SKM-1 treated with dmso at 0.1 percent for 144 hours (cell line): ENCODE results near the gene WHAMM.
"Not testable (repeated sequence)": the region's sequence is repeated elsewhere in the genome, so short reads cannot be mapped to it uniquely, and the experiment has no call there.

ENCODE experiments used
- DNase-seq: peaks from one replicate; lab custom pipeline; 2025; ENCODE audit not compliant: unreplicated experiment; lab: John Stamatoyannopoulos, UW

WHAMM gene, protein sequence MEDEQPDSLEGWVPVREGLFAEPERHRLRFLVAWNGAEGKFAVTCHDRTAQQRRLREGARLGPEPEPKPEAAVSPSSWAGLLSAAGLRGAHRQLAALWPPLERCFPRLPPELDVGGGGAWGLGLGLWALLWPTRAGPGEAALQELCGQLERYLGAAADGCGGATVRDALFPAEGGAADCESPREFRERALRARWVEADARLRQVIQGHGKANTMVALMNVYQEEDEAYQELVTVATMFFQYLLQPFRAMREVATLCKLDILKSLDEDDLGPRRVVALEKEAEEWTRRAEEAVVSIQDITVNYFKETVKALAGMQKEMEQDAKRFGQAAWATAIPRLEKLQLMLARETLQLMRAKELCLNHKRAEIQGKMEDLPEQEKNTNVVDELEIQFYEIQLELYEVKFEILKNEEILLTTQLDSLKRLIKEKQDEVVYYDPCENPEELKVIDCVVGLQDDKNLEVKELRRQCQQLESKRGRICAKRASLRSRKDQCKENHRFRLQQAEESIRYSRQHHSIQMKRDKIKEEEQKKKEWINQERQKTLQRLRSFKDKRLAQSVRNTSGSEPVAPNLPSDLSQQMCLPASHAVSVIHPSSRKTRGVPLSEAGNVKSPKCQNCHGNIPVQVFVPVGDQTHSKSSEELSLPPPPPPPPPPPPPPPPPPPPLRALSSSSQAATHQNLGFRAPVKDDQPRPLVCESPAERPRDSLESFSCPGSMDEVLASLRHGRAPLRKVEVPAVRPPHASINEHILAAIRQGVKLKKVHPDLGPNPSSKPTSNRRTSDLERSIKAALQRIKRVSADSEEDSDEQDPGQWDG

DNA sequence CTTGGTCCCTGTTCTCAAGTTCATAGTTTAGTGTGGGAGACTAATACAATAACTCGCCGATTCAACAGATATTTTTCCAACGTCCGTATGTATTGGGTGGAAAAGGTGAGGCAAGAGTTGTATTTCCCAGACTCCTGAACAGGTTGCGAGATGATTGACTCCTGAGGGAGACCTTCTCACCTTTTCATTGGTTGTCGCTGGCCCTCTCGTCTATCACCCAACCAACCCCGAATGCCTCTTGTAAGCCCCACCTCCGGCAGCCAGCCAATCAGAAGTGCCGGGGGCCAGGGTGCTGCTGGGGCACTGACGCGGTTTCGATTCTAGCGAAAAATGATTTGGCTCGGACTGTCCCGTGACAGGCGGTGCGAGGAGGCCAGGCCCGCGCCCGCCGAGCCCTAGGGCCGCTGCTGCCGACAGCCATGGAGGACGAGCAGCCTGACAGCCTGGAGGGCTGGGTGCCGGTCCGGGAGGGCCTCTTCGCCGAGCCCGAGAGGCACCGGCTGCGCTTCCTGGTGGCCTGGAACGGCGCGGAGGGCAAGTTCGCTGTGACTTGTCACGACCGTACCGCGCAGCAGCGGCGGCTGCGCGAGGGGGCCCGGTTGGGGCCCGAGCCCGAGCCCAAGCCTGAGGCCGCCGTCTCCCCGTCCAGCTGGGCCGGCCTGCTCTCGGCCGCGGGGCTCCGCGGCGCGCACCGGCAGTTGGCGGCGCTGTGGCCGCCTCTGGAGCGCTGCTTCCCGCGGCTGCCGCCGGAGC lies at the start of gene WHAMM:
WHAMM (plus strand) TSS at position 321 of the 753 bp plus-strand sequence; CDS start at position 420, 99 bp downstream.
- DNase-seq: peak; percentile 94

DNA sequence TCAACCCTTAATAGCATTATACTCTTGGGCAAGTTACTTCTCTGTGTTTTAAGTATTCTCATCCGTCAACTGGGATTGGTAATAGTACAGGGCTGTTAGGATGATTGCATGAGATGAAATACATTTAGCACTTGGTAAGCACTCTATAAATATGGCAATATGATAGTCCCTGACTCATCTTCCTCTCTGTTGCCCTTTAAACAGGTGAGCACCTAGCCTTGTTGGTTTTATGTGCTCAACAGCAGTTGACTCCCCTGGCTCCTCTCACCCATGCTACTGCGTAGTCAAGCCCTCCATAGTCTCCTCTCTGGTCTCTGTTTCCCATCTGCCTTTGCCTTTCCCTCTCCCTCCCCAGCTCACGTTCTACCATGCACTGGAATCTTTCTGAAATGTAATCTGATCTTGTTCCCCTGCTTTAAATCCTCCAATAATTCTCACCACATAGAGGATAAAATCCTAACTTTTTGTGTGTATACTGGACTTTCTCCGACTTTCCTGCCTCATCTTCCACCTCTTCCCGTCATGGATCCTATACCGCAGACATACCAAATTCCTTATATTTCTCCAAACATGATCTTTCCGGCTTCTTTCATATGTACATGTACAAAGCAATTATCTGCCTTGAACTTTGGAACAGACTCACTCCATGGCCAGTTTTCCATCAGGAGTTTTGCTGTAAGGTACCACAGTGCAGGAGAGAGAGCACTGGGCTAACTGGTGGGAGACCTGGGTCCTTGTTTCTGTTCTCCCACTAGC lies 45.9 kb upstream of the WHAMM start:
- DNase-seq: no peak

DNA sequence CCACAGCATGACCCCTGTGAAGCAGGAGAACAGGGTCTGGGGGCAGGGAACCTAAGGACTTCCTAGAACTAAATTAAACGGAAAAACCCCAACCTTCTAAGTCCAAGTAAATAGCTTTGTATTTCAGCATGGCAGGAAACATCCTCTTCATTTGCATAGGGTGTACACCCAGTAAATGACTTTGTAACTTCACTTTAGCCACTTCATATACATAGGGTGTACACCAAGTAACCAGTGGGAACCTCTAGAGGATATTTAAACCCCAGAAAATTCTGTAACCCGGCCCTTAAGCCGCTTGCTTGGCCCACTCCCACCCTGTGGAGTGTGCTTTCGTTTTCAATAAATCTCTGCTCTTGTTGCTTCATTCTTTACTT lies 45.3 kb upstream of the WHAMM start:
- no peak for DNase-seq

DNA sequence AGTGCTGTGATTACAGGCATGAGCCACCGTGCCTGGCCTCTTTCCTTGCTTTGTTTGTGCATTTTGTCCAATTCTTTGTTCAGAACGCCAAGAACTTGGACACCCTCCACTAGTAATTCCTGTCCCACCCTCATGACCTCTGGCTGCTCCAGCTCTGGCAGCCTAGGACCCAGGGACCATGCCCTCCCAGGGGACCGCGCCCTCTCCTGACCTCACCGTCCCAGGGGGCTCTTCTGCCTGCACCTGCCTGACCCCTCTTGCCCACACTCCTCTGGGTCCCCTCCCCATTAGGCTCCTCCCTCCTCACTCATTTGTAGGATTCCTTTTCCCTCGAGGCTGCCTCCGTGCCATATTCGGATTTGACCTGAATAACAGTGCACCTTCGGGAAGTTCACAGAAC lies 44.7 kb upstream of the WHAMM start:
- DNase-seq: no peak

DNA sequence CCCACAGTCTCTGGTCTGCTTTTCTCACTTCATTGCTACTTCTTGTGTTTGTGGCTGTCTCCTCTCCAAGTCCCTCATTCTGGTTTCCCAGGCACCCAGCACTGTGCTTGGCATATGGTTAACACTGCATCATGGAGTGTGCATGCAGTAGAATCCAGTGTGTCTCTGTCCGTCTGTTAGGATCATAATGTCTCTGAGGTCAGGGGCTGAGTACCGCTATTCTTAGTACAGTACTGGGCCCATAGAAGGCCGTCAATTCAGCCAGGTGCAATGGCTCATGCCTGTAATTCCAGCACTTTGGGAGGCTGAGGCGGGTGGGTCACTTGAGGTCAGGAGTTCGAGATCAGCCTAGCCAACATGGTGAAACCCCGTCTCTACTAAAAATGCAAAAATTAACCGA lies 43.2 kb upstream of the WHAMM start:
- DNase-seq: not testable (repeated sequence)

DNA sequence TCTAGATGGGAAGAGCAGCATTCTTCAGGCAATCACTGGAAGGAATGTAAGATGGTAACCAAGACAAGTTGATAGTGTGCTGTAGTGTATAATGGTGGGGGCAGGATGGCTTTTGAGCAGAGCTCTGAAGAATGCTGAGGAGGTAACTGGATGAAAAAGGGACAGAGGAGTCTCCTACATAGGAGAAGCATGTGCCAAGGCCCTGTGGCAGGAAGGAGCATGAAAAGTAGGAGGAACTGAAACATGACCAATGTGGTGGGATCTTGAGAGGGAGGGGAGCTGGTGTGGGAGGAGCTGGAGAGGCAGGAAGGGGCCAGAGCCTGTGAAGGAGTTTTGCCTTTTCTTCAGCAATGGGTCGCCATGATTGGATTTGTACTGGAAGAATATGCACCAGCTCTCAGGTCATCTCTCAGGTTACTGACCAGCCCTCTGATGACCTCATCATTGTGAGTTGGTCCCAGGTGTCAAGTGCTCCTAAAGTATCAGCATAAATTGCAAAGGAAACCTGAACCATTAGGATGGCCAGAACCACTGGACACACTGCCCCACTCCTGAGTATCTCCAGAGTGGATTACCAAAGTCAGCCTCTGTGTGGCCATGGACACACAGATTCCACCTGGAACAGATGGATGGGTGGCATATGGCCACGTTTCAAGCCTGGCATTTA lies 42.1 kb upstream of the WHAMM start:
- no peak for DNase-seq

DNA sequence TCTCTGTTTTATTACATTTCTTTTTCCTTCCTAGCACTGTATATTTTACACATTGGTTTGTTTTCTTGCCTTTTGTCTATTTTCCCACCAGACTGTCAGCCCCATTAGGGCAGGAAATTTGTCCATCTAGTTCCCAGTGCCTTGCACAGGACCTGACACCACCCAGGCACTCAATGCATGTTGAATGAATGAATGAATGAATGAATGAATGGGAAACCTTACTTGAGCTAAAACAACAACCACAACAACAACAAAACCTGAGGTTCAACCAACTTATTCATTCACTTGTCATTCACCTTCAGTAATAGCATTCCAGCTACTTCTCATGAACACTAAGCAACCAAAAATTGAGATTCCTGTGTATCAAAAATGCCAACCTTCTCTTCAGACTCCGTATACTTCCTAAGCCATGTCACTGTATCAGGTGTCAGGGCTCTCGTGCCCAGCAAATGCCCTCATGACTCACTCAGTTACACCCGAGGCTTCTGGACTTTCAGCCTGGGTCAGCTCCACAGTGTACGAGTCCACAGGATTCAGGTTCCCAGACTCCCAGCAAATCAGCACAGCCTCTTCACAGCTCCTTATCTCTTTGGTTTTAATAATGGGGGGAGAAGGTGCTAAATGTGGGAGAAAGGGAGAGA lies 40.9 kb upstream of the WHAMM start:
- DNase-seq: no peak

DNA sequence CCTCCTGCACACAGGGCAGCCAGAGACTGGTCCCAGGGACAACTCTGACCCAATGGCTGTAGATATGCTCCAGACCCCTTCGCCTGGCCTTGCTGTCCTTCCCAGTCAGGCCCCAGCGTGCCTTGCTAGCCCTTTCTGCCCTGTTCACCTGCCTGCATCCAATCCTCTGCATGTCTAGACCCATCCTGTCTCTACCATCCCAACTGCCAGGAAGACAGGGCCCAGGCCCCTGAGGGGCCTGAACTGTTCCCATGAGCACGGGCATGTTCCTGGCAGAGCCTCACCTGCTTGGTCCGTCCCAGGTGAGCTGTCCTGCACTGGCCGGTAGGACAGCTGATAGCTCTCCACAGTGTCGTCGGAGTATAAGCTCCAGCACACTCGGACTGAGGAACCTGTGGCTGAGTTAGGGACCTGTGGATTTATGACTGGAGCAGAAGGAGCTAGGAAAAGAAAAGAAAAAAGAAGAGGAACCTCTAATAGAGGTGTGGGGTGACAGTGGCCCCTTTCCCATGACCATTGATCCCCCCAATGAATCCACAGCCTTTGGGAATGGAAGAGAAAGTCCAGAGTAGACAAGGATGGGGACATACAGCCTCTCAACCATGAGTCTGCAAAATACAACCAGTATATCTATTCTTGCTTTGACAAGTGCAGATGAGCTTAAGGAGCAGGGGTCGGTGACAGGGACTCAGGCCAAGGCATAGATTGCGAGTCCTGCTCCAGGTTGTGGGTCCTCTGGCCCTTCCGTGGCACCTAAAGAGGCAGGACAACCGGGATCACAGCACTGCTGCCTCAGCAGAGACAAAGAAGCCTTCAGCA lies 37.4 kb upstream of the WHAMM start:
- no peak for DNase-seq

DNA sequence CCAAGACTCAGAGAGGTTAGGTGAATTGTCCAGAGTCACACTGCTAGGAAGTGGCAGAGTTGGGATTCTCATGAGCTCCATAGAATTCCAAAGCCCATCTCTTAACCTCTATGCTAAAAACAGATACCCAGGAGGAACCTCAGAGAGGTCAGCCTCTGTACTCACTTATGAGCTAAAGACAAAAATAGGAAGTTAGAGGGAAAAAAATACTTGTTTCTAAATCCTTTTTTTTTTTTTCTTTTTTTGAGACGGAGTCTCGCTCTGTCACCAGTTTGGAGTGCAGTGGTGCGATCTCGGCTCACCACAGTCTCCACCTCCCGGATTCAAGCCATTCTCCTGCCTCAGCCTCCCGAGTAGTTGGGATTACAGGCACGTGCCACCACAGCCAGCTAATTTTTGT lies 34.9 kb upstream of the WHAMM start:
- peak; percentile 7 for DNase-seq

DNA sequence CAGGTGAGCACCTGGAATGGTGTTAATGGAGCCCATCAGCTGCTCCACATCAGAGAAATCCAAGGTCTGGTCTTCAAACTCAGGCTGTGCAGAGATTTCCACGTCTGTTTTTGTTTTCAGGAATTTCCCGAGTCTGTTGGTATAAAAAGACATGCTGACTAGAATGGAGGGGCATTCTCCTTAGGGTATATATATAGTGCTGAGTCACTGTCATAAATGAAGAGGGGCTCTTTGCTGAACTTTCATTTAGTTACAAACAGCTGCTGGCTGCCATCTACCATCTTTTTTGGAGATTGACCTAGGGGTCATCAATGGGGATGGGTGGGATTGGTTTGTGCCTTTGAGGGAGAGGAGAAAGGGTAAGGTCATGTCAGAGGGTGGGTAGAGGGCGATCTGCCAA lies 30.7 kb upstream of the WHAMM start:
- DNase-seq: no peak

DNA sequence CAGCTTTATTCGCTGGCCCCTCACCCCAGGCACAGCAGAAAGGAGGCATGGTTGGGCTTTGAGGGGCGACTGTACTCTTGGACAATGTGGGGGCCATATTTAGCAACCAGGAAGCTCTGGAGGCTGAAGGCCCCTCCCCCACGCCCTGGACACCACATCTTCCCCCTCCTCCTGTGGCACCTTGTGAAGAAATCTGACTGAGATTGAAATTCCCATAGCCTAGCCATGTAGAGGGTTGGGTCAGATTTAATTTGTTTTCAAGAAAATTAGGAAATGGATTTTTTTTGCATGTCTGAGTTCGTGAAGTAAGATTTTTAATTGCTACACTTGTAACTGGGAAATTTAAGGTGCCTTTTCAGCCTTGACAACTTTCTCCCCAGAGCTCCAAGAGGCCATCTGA lies 28.1 kb upstream of the WHAMM start:
- no peak for DNase-seq

DNA sequence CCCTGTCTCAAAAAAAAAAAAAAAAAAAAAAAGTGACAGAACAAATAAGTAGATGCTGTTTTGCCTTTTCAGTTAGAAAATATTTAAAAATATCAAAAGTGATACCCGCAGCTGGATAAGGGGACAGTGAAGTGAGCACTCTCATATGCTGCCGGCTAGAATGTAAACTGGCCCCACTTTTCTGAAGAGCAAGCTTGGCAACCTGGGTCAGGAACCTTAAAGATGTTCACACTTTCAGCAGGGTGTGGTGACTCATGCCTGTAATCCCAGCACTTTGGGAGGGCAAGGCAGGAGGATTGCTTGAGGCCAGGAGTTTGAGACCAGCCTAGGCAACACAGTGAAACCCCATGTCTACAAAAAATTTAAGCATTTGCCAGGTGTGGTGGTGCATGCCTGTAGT lies 20.9 kb upstream of the WHAMM start:
- DNase-seq: no peak

DNA sequence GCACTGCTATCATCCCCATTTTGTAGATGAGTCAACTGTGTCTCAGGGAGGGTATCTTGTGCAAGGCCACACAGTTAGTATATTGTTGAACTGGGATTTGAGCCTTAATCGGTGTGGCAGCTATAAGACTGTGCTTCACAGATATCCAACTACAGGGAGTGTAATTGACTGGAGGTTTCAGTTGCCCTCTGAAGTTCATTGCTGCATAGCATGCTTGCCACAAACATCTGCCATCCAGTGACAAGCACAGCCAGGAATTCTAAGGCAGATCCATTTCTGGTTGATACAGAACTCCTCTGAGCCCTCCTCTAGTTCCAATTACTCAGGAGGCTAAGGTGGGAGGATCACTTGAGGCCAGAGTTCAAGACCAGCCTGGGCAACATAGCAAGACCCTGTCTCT lies 19.9 kb upstream of the WHAMM start:
- DNase-seq: no peak

DNA sequence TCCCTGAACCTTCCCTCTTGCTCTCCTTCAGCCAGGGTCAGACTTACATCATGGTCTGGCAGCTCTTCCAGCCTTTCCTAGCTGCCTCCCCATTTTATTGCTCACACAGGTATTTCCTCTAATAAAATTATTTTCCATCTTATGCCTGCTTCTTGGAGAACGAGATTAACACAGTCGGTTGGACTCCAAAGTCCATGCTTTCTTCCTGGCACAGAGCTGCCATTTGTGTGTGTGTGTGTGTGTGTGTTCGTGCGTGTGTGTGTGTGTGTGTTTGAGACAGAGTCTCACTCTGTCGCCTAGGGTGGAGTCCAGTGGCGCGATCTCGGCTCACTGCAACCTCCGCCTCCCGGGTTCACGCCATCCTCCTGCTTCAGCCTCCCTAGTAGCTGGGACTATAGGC lies 19.1 kb upstream of the WHAMM start:
- no peak for DNase-seq

DNA sequence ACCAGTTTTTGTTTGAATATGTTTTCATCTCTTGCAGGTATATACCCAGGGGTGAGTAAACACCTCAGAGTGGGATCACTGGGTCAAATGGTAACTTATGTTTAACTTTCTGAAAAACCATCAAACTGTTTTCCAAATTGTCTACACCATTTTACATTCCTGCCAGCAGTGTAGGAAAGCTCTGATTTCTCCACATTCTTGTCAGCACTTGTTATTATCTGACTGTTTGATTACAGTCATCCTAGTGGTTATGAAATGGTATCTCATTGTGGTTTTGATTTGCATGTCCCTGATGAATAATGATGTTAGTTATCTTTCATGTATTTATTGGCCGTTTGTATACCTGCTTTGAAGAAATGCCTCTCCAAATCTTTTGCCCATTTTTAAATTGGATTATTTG lies 17.4 kb upstream of the WHAMM start:
- no peak for DNase-seq

DNA sequence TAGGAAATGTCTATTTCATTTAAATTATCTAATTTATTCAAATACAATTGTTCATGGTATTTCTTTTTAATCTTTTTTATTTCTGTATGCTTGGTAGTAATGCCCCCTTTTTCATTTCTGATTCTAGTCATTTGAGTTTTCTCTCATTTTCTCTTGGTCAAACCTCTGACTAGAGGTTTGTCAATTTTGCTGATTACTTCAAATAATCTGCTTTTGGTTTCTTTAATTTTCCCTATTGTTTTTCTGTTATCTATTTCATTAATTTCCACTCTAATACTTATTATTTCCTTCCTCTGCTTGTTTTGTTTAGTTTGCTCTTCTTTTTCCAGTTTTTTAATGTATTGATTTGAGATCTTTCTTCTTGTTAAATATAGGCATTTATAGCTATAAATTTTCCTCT lies 15.7 kb upstream of the WHAMM start:
- DNase-seq: no peak

DNA sequence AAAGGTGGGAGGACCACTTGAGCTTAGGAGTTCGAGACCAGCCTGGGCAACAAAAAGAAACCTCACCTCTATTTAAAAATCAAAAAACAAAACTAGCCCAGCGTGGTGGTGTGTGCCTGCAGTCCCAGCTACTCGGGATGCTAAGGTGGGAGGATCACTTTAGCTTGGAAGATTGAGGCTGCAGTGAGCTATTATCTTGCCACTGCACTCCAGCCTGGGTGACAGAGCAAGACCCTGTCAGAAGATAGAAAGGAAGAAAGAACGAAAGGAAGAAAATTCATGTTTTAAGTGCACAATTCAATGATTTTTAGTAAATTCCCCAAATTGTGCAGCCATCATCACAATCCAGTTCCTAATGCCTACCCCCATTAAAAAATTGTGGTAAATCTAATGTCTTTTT lies 11.3 kb upstream of the WHAMM start:
- no peak for DNase-seq

DNA sequence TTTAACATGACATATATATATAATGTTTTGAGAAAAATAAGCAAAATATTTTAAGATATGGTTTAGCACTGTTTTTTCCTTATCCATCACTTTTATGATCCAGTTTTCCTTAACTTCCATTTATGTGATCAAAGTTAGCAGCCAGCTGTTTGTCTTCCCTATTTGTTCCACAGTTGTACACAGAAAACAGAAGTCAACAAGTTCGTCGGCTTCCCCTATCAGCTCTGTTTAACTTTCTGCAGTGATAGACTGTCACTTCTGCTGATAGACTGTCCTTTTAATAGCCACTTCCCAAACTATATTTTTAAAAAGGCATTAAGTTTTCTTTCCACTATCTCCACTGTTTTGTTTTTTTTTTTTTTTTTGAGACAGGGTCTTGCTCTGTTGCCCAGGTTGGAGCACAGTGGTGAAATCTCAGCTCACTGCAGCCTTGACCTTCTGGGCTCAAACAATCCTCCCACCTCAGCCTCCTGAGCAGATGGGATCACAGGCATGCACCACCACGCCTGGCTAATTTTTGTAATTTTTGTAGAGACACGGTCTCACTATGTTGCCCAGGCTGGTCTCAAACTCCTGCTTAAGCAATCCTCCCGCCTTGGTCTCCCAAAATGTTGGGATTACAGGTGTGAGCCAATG lies 10.8 kb upstream of the WHAMM start:
- no peak for DNase-seq
